Tibial nerve (tissue), 3 donors: ENCODE measurements around the gene ASTN2.

Experiments used
- CTCF ChIP-seq, 5 experiments: fragments of 200-600 bp in 3 of 5; fragments of 450-650 bp in 2 of 5; sonication (generic) in 3 of 5; IDR thresholded peaks; one replicate each; pipeline ENCODE4 v1.5.1; 2016 to 2019; ENCODE audit warnings: antibody characterized with exemption in 5 of 5, mild to moderate bottlenecking in 3 of 5, moderate library complexity in 2 of 5
- POLR2A ChIP-seq, 2 donors: fragments of 450-650 bp; IDR thresholded peaks; one replicate each; pipeline ENCODE4 v1.6.1; 2017; ENCODE audit warnings: antibody characterized with exemption in 2 of 2, mild to moderate bottlenecking in 2 of 2, moderate library complexity in 2 of 2

GRCh38 chr9:117098331-117098730 lies 316.5 kb downstream of the ASTN2 start:
- TF ChIP-seq CTCF (IDR thresholded peaks at IDR 0.05) (no peak), POLR2A (IDR thresholded peaks at IDR 0.05) (no peak)
